Measurements from ENCODE around the gene PPP2R5D. TPM values are rescaled to one million over a fixed set of nuclear protein-coding genes. Genes with fewer than 3 reads are reported as not detected.
A peak's percentile ranks its signal among the peaks of the same experiment; 100 is the strongest.

Gene PPP2R5D
- total and polyA plus RNA-seq, 9 of the 15 experiments (the other 6 are each of a cell fraction or from before 2014, with no cell fraction given): 1.3 to 96.1 (median 38.4) TPM

- TF ChIP-seq EZH2 (IDR thresholded peaks at IDR 0.05; ENCODE audit: borderline replicate concordance, low read depth, low read length) (no peak), PPARD (CRISPR knock-in tag; IDR thresholded peaks at IDR 0.05) (no peak), ZBTB1 (CRISPR knock-in tag; IDR thresholded peaks at IDR 0.05; ENCODE audit: borderline replicate concordance, low read depth) (no peak), ZNF197 (CRISPR knock-in tag; IDR thresholded peaks at IDR 0.05; ENCODE audit: low read depth) (no peak; the same call in 1 of the 2 replicates), TEAD1 (CRISPR knock-in tag; IDR thresholded peaks at IDR 0.05) (peak in 1 of 2 experiments; percentile 87; a peak in 2 of 4 replicates), NR4A1 (CRISPR knock-in tag; IDR thresholded peaks at IDR 0.05) (no peak), NR4A1 (tag; IDR thresholded peaks at IDR 0.05) (no peak), ZFPM2 (CRISPR knock-in tag; IDR thresholded peaks at IDR 0.05) (no peak), POLR2A (conservative IDR thresholded peaks at IDR 0.05) (peak; percentile 71), SRSF3 (IDR thresholded peaks at IDR 0.05; ENCODE audit: insufficient read depth, low read length) (no peak), SMARCA5 (IDR thresholded peaks at IDR 0.05) (no peak), RBFOX2 (IDR thresholded peaks at IDR 0.05; ENCODE audit: low read depth, low read length) (peak; percentile 88), TARDBP (IDR thresholded peaks at IDR 0.05) (no peak), SP1 (CRISPR knock-in tag; IDR thresholded peaks at IDR 0.05) (peak; percentile 97), NFE2 (IDR thresholded peaks at IDR 0.05; ENCODE audit: low read depth) (peak; percentile 14; the same call in 1 of the 2 replicates), NRF1 (conservative IDR thresholded peaks at IDR 0.05 in 1 of 2, IDR thresholded peaks at IDR 0.05 in 1 of 2) (peak; percentile 95 to 96), SIN3B (IDR thresholded peaks at IDR 0.05; ENCODE audit: low read depth) (0 out of 2 replicates have a peak, but pooled peaks have one; percentile 25), TRIM24 (IDR thresholded peaks at IDR 0.05) (peak in 1 of 2 experiments; percentile 30; a peak in 1 of 4 replicates), CBX5 (IDR thresholded peaks at IDR 0.05; ENCODE audit: borderline replicate concordance, low read depth) (no peak), ZNF583 (CRISPR knock-in tag; IDR thresholded peaks at IDR 0.05) (no peak), SAP30 (IDR thresholded peaks at IDR 0.05; ENCODE audit: borderline replicate concordance, insufficient read depth, low read depth, low read length, poor library complexity, severe bottlenecking) (peak; percentile 79), CBX8 (IDR thresholded peaks at IDR 0.05; ENCODE audit: borderline replicate concordance, extremely low read depth, low read depth, low read length, poor library complexity, severe bottlenecking) (no peak), THAP7 (CRISPR knock-in tag; IDR thresholded peaks at IDR 0.05) (no peak), ZNF133 (CRISPR knock-in tag; IDR thresholded peaks at IDR 0.05) (no peak), RAD21 (CRISPR knock-in tag; conservative IDR thresholded peaks at IDR 0.05 in 1 of 2, IDR thresholded peaks at IDR 0.05 in 1 of 2) (no peak)
- TF ChIP-seq, protein P1, sequence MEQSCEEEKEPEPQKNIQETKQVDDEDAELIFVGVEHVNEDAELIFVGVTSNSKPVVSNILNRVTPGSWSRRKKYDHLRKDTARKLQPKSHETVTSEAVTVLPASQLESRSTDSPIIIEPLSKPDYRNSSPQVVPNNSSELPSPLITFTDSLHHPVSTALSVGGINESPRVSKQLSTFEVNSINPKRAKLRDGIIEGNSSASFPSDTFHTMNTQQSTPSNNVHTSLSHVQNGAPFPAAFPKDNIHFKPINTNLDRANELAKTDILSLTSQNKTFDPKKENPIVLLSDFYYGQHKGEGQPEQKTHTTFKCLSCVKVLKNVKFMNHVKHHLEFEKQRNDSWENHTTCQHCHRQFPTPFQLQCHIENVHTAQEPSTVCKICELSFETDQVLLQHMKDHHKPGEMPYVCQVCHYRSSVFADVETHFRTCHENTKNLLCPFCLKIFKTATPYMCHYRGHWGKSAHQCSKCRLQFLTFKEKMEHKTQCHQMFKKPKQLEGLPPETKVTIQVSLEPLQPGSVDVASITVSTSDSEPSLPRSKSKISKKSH (CRISPR knock-in tag; IDR thresholded peaks at IDR 0.05): no peak
- TF ChIP-seq, protein P2, sequence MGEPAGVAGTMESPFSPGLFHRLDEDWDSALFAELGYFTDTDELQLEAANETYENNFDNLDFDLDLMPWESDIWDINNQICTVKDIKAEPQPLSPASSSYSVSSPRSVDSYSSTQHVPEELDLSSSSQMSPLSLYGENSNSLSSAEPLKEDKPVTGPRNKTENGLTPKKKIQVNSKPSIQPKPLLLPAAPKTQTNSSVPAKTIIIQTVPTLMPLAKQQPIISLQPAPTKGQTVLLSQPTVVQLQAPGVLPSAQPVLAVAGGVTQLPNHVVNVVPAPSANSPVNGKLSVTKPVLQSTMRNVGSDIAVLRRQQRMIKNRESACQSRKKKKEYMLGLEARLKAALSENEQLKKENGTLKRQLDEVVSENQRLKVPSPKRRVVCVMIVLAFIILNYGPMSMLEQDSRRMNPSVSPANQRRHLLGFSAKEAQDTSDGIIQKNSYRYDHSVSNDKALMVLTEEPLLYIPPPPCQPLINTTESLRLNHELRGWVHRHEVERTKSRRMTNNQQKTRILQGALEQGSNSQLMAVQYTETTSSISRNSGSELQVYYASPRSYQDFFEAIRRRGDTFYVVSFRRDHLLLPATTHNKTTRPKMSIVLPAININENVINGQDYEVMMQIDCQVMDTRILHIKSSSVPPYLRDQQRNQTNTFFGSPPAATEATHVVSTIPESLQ (CRISPR knock-in tag; IDR thresholded peaks at IDR 0.05): peak; percentile 6; the same call in 1 of the 2 replicates
Measured at GRCh38 chr6:43013843-43014433, 29.6 kb downstream of the PPP2R5D start, which contains the start of the genes KLHDC3 and MEA1 (continued).

Measured in K562 (cell line).